PC-9 (cell line): ENCODE data around the gene TGDS.

ENCODE experiments used
- CTCF ChIP-seq: fragments of 200-600 bp; sonication (generic); conservative IDR thresholded peaks from 2 replicates; pipeline ENCODE4 v1.6.1; 2017; ENCODE audit warnings: mixed run types, antibody characterized with exemption, mild to moderate bottlenecking, moderate library complexity
- EZH2 ChIP-seq: fragments of 200-600 bp; sonication (generic); IDR thresholded peaks from 2 replicates; pipeline ENCODE4 v1.8.0; 2017; ENCODE audit warnings: antibody characterized with exemption, low read depth

GRCh38 chr13:94534166-94534565 lies 61.8 kb downstream of the TGDS start:
- no peak for TF ChIP-seq CTCF
- TF ChIP-seq EZH2: no peak
